ENCODE data around the gene MLX.

- TF ChIP-seq EZH2phosphoT487 (IDR thresholded peaks at IDR 0.05; ENCODE audit: insufficient read depth, low read depth) (no peak), EZH2 (IDR thresholded peaks at IDR 0.05; ENCODE audit: insufficient read depth, poor library complexity, severe bottlenecking) (no peak)
Measured at GRCh38 chr17:42521666-42522262, 45.1 kb upstream of the MLX start.
